Measurements from ENCODE around the gene TOMM22. TPM values are rescaled to one million over a fixed set of nuclear protein-coding genes. Genes with fewer than 3 reads are reported as not detected.
A peak's percentile ranks its signal among the peaks of the same experiment; 100 is the strongest.

Gene TOMM22
- total and polyA plus RNA-seq, 4 donors, result 25.6 to 57.7 (median 29.2) TPM

GRCh38 chr22:38706101-38706900 is 24.5 kb downstream of the TOMM22 start:
- ATAC-seq (ENCODE audit: insufficient read depth, low FRiP score) (peak; percentile 5), DNase-seq (peak; percentile 34 to 59 (median 54))
- Histone ChIP-seq H3K9me3 (ENCODE audit: control insufficient read depth in 4 of 4, insufficient read depth in 3 of 4, low read length in 3 of 4) (no peaks in the 10 kb centered on the region), H3K27me3 (ENCODE audit: control insufficient read depth in 3 of 3, insufficient read depth in 3 of 3, low read length in 2 of 3) (no peaks in the 10 kb centered on the region), H3K36me3 (ENCODE audit: control insufficient read depth in 4 of 4, insufficient read depth in 4 of 4, low read length in 4 of 4) (peaks cover 0 to 3% (median 2%) of the 10 kb centered on the region in 4 donors), H3K4me3 (peak overlapping the region; percentile 84), H3K27ac (ENCODE audit: low read depth in 1 of 2, low read length in 1 of 2) (peak overlapping the region; percentile 90 to 98), H3K4me1 (ENCODE audit: control insufficient read depth in 5 of 5, insufficient read depth in 5 of 5, low read length in 5 of 5) (peaks cover 8 to 27% (median 16%) of the 10 kb centered on the region in 5 donors), H3K9ac (ENCODE audit: insufficient read depth in 1 of 2, low read length in 2 of 2) (peak overlapping the region; percentile 50 to 93)
- TF ChIP-seq CTCF (IDR thresholded peaks at IDR 0.05; ENCODE audit: control extremely low read depth, extremely low read depth), result no peak
- WGBS, 2 donors, result 0 to 1% methylated on average over 52 to 80 of the region's 80 CpGs

GRCh38 chr22:38706901-38707195 is 25.1 kb downstream of the TOMM22 start:
- 0 to 2% methylated on average over 4 of the region's 4 CpGs for WGBS, 2 donors
- Histone ChIP-seq H3K27ac (ENCODE audit: low read depth in 1 of 2, low read length in 1 of 2) (peak overlapping the region; percentile 90 to 98), H3K4me1 (ENCODE audit: control insufficient read depth in 5 of 5, insufficient read depth in 5 of 5, low read length in 5 of 5) (peaks cover 8 to 23% (median 16%) of the 10 kb centered on the region in 5 donors), H3K27me3 (ENCODE audit: control insufficient read depth in 3 of 3, insufficient read depth in 3 of 3, low read length in 2 of 3) (no peaks in the 10 kb centered on the region), H3K4me3 (peak overlapping the region; percentile 84), H3K9ac (ENCODE audit: insufficient read depth in 1 of 2, low read length in 2 of 2) (peak overlapping the region; percentile 50 to 93), H3K36me3 (ENCODE audit: control insufficient read depth in 4 of 4, insufficient read depth in 4 of 4, low read length in 4 of 4) (peaks cover 0 to 3% (median 2%) of the 10 kb centered on the region in 4 donors), H3K9me3 (ENCODE audit: control insufficient read depth in 4 of 4, insufficient read depth in 3 of 4, low read length in 3 of 4) (no peaks in the 10 kb centered on the region)
- ATAC-seq (ENCODE audit: insufficient read depth, low FRiP score) (no peak), DNase-seq (peak in 1 of 3 donors; percentile 63)
- no peak for TF ChIP-seq CTCF (IDR thresholded peaks at IDR 0.05; ENCODE audit: control extremely low read depth, extremely low read depth)

GRCh38 chr22:38707346-38707745 is 25.6 kb downstream of the TOMM22 start:
- peaks cover 0 to 7% (median 2%) of the 10 kb centered on the region in 4 donors for H3K36me3 ChIP-seq (ENCODE audit: control insufficient read depth in 4 of 4, insufficient read depth in 4 of 4, low read length in 4 of 4)
- no peaks in the 10 kb centered on the region for H3K9me3 ChIP-seq (ENCODE audit: control insufficient read depth in 4 of 4, insufficient read depth in 3 of 4, low read length in 3 of 4)
- no peak for TF ChIP-seq CTCF (IDR thresholded peaks at IDR 0.05; ENCODE audit: control extremely low read depth, extremely low read depth)
- WGBS, 2 donors, result 16 to 19% methylated on average over 2 of the region's 2 CpGs
- H3K9ac ChIP-seq (ENCODE audit: insufficient read depth in 1 of 2, low read length in 2 of 2), result peak overlapping the region; percentile 50 to 93
- H3K4me1 ChIP-seq (ENCODE audit: control insufficient read depth in 5 of 5, insufficient read depth in 5 of 5, low read length in 5 of 5), result peaks cover 8 to 23% (median 16%) of the 10 kb centered on the region in 5 donors
- peak overlapping the region in 1 of 2 donors; percentile 67 for H3K27ac ChIP-seq (ENCODE audit: low read depth in 1 of 2, low read length in 1 of 2)
- peak overlapping the region; percentile 30 for H3K4me3 ChIP-seq
- DNase-seq (no peak), ATAC-seq (ENCODE audit: insufficient read depth, low FRiP score) (no peak)
- no peaks in the 10 kb centered on the region for H3K27me3 ChIP-seq (ENCODE audit: control insufficient read depth in 3 of 3, insufficient read depth in 3 of 3, low read length in 2 of 3)
